NCI-H82 treated with DMSO at 0.1 percent for 48 hours (cell line): ENCODE data around the gene TASP1.
A peak's percentile ranks its signal among the peaks of the same experiment; 100 is the strongest.
"Not testable (repeated sequence)": the region's sequence is repeated elsewhere in the genome, so short reads cannot be mapped to it uniquely, and the experiment has no call there.

Experiments used
- DNase-seq: peaks from one replicate; lab custom pipeline; 2025; ENCODE audit not compliant: unreplicated experiment; lab: John Stamatoyannopoulos, UW

The TASP1 gene, protein sequence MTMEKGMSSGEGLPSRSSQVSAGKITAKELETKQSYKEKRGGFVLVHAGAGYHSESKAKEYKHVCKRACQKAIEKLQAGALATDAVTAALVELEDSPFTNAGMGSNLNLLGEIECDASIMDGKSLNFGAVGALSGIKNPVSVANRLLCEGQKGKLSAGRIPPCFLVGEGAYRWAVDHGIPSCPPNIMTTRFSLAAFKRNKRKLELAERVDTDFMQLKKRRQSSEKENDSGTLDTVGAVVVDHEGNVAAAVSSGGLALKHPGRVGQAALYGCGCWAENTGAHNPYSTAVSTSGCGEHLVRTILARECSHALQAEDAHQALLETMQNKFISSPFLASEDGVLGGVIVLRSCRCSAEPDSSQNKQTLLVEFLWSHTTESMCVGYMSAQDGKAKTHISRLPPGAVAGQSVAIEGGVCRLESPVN

DNA sequence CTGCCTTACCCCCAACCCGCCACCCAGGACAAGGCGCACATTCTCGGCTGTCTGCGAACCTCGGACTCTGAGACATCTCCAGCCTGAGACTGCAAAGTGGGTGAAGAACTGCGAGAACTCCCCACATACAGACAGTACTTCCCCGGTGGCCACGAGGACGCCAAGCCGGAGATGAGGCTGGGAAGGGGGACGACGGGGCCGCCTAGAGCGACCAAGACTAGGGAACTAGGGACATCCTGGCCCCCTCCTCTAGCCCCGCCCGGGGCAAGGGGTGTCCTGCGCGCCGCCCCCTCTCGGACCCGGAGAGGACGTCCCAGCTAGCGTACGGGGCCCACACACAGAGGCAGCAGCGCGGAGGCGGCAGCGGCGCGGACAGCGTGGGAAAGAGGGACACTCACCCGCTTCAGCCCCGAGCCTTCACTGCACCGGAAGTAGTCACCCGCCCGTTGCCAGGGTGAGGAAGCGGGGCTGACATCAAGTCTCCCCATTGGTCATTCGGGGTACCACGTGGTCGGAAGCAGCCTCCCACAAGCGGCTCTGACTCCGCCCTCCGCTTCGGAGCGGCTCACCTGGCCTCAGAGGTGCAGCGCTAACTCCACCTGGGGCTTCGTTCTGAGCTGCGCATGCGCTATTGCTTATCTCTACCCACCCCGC lies at the start of gene TASP1:
TASP1 (minus strand) TSS at position 437 of the 654 bp plus-strand sequence. CDS start 8,854 bp downstream, outside the sequence.
- DNase-seq = peak; percentile 85

DNA sequence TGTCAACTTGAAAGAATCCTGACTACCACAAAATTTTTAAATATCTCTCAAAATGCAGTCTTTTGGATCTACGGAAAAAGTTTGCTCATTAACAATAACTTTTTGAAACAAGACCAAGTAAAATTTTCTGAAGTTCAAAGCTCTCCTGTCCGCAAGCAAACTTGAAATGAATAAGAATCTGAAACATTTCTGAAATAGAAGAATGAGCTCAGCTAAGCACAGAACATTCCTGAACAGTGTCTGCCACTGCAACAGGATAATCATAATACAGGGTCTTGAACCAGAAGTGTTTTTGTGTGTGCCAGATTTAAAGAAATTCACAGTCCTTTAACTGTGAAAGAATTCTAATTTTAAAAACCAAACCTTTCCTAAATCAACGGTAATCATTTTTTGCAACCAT lies 49.1 kb upstream of the TASP1 start:
- DNase-seq = no peak

DNA sequence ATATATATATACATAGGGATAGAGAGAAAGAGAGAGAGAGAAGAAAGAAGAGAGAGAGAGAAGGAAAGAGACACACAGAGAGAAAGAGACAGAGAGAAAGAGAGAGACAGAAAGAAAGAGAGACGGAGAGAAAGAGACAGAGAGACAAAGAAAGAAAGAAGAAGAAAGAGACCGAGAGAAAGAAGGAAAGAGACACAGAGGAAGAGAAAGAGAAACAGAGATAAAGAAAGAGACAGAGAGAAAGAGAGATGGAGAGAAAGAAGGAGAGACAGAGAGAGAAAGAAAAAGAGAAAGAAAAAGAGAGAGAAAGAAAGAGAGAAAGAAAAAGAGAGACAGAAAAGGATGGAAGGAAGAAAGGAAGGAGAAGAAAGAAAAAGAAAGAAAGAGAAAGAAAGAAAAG lies 46.9 kb upstream of the TASP1 start:
- no peak for DNase-seq

DNA sequence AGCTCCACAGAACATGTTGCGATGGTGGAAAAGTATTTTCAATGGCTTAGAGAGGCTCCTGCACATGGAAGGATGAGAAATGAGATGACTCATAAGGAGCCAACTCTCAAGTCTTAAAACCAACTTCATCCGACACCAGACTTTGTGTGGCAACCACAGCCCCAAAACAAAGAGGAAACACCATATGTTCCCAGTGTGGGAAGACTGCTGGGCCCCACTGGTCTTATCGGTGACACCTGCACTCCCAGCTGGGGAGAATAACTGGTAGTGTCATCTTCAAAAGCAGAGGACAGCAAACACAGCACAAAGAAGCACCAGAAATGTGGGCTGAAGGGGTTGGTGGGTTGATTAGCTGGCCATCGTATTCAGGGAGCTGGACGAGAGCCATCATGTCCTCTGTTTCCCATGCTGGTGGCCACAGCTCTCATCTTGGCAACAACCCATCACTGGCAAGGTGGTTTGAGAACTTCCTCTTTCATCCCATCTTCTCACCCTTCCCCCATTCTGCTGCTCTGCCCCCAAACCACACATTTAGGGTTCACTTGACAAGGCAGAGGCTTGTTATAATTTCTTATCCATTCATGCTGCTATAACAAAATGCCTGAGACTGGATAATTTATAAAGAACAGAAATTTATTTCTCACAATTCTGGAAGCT lies 46.0 kb upstream of the TASP1 start:
- no peak for DNase-seq

DNA sequence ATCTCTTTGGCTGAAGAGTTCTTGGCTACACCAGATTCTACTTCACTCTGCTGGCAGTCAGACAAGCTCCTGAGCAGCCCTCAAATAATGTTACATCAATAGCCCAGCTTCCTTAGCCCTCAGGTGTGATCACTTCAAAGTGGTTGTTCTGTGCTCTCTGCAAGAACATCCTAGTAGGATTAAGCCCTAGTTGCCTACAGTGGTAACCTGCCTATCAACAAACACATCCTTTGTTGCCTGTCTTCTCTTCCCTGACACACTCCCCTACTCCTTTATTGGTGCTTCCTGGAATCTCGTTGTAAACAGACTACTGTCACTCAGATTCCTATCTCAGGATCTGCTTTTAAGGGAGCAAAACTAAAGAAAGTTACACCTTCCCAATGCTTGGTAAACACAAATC lies 45.1 kb upstream of the TASP1 start:
- no peak for DNase-seq

DNA sequence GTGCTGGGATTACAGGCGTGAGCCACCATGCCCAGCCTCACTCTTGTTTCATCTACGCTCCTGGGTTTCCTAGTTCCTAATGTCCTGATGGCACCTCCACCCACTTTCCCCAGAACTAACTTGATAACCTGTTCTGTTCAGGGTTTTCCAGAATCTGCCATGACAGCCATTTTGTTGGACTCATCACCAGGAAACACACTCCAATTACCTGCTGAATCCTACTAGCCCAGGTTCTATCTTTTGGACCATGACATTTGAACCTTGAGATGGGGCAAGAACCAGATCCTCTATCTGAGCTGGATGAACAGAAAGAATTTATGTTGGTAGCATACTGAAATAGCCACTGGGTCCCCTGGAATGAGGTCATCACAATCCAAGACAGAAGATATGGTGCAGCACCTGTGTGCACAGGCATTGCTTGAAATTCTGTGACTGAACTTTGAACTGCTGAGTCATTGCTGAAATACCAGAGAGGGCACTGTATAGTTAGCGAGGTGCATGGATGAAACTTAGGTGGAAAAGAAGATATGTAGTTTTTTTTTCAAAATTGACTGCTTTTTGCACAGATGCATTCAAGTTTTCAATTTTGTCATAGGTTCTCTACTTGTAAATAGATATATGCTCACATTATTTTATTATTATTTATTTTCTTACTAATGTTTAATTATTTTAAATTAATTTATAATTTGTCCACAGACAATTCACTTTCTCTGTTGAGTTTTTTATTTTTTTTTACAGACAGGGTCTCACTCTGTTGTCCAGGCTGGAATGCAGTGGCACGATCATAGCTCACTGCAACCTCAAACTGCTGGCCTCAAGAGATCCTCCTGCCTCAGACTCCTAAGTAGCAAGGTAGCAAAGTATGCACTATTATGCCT lies 42.8 kb upstream of the TASP1 start:
- no peak for DNase-seq

DNA sequence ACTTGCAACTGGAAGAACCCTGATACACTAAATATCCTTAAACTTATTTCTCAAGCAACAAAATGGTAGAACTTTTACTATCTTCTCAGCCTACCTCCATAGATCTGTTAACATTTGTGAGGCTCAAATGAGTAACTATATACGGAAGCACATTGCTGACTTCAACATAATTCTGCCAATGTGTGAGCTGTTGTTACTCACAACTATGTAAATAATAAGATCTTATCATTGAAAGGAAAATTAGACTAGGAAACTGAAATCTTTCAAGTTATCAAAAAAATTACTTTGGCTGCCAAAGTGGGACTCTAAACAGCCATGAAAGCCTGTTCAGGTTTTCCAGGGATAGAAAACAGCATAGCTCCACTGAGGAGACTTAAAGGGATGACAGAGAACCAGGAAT lies 40.2 kb upstream of the TASP1 start:
- DNase-seq = no peak

DNA sequence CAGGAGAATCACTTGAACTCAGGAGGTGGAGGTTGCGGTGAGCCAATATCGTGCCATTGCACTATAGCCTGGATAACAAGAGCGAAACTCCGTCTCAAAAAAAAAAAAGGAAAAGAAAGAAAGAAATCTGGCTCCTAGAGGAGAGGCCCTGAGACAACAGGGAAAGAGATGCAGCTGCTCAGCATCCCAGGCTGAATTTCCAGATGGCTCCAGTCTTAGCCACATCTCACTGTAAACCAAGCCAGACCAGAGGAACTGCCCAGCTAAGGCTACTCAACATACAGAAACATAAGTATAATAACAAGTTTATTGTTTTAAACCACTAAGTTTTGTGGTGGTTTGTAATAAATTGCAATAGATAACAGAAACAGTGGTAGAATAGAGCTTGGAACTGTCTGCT lies 38.5 kb upstream of the TASP1 start:
- DNase-seq = no peak

DNA sequence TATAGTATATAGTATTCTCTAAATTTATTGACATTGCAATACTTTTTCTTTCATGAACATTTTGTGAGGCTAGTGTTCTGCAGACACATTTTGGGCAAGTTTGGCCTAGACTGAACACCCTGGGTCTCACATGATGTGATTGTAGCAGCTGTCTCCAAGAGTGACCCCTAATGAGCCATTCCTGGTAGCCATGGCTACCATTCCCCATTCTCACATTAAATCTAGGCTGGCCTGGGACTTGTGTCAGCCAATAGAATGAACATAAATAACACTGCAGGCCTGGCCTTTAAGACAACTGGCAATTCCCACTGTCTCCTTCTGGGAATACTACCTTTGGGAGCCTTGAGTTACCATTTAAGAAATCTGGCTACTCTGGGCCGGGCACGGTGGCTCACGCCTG lies 38.0 kb upstream of the TASP1 start:
- no peak for DNase-seq

DNA sequence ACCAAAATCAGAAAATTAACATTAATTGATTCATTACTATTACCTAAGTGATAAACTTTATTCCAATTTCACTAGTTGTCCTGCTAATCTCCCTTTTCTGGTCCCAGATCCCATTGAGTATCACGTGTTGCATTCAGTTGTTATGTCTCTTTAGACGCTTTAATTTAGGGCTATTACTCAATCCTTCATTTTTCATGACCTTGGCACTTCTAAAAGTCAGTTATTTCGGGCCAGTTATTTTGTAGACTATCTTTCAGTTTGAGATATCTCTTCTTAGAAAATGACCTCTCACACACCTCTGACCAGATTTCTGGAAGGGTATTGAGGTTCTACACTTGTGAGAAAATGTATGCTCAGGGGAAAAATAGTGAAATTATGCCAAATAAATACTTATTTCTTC lies 34.0 kb upstream of the TASP1 start:
- no peak for DNase-seq

DNA sequence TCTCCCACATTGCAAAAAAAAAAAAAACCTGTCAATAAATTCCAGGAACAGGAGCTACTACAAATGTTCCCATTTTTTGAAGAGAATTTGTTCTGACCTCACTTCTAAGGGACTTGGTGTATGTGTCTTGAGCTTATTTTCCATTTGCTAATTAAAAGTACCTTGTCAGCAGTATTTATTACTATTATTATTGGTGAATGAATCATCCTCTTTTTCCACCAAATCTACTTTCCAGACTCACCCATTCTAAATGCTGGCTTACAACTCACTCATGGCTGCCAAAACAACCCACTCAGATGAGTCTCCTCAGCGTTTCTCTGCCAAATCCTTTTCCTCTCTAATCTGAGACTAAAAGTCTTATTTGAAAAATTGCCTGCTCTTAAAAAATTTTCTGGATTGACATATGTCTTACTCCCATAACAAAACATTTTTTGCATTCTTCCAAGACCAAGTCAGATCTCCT lies 33.2 kb upstream of the TASP1 start:
- no peak for DNase-seq

DNA sequence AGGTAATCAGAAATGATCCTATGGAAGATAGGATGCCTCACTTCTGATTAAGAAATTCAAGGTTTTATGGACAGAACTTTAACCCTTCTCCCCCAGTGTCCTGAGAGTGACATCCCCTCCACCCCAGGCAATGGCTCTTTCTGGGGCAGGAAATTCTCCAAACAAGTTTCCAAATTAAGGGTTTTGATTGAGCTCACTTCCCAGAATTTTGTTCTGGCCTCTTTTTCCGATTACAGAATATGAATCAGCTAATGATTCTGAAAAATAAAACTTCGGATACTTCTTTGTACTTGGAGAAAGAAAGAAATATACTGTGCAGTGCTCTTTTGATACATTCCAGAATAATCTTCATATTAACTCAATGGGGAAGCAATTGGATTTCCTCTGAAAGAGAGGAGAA lies 32.8 kb upstream of the TASP1 start:
- no peak for DNase-seq

DNA sequence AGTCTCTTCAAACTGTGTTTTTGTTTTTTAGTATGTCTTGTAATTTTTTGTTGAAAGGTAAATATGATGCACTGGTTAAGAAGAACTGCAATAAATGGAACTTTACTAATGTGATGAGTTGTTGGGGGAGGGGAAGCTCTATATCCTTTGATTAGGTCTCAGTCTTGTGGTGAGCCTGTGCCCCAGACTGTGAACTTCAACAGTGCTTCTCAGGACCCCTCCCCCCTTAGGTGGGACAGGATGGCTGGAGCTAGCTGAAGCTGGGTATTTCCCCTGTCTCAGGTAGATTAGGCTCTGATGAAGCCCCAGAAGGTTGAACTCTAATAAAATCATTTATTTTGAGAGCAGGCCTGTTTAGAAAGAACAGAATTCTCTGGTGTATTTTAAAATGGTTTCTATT lies 31.4 kb upstream of the TASP1 start:
- no peak for DNase-seq

DNA sequence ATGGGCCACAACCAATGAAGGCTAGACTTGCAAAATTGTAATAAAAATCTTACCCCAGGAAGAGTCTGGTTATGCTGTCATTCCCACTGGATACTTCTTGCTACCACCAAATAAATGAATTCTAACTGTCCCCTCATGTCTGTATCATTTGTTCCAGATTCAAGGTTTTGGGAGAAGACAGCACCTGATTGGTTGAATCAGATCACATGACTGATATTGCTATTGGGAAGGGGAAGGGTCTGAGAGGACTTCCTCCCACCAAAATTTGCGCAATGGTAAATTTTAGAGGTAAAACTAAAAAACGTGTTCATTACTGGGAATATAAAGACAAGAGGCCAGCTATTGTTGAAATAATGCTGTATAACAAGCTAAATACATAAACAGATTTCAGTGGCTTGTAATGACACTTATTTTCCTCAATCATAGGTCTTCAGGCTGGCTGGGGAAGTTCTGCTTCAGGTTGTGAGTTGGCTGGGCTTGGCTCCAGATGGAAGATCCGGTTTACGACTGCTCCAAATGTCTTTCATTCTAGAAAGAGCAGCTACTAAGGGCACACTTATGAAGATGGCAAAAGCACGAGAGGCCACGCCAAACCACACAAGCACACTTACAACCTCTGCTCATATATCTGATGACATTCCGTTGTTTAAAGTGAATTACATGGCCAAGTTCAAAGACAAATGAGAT lies 27.1 kb upstream of the TASP1 start:
- no peak for DNase-seq

DNA sequence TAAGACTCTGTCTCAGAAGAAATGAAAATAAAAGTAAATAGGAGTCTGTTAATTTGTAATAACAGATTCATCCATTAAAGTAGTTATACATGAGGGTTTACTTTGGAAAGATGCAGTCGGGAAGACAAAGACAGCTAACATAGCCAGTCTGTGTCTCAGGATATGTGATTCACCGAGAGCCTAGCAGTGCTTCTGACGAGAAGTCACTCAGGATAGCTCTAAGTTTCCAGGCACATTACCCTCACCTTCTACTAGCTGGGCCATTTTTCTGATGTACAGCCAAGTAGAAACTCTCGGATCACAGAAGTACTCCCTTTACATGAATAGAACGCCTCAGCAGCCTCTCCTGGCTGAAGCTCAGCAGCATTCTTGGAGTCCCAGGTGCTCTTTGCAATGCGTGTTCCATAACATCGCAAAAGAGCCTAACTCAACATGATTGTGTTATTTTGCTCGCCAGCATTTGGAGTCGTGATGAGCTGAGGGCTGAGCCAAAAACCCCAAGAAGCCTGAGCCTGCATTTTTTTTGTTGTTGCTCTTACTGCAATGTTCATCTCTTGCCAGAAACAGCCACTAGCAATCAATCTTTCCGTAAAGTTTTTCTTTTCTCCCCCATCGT lies 22.4 kb upstream of the TASP1 start:
- no peak for DNase-seq

DNA sequence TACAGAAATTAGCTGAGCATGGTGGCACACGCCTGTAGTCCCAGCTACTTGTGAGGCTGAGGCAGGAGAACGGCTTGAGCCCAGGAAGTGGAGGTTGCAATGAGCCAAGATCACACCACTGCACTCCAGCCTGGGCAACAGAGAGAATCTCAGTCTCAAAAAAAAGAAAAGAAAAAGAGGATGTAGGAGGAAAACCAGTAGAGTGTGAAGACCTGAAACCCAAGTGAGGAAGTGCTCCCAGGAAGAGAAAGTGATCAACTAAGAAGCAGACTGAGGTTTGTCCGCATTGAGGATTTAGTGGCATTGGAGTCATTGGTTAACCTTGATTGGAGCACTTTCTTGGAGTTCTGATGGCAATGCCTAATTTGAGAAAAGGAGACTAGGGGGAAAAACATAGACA lies 20.6 kb upstream of the TASP1 start:
- no peak for DNase-seq

DNA sequence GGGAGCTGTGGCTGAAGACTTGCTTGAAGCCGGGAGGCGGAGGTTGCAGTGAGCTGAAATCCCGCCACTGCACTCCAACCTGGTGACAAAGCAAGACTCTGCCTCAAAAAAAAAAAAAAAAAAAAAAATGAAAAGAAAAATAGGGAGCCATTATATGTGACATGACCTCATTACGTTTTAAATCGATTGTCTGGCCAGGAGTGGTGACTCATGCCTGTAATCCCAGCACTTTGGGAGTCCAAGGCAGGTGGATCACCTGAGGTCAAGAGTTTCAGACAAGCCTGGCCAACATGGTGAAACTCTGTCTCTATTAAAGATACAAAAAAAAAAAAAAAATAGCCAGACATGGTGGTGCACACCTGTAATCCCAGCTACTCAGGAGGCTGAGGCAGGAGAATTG lies 19.3 kb upstream of the TASP1 start:
- not testable (repeated sequence) for DNase-seq

DNA sequence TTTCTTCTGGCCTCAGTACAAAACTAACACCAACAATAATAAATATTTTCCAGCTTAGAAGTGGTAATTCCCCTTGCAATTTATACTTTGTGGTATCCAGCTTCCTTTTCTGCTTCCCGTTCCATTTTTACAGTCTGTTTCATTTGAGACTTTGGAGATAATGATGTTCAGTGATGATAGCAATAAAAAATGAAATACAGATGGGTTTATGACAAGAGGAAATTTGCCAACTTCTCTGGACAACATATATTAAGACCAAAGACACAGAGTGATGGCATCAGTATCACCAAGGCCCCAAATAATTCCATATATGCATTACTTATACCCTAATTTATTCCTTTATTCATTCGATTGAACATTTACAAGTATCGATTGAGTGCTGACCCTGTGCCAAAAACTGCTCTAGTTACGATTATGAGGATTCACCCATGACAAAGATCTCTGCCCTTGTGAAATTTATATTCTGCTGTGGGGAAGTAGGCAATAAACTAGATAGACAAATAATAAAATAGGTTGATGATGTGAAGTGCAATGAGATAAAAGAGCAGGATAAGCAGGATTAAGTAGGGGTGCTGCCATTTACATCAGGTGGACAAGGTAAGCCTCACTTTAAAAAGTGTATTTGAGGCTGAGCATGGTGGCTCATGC lies 18.1 kb upstream of the TASP1 start:
- DNase-seq = no peak

DNA sequence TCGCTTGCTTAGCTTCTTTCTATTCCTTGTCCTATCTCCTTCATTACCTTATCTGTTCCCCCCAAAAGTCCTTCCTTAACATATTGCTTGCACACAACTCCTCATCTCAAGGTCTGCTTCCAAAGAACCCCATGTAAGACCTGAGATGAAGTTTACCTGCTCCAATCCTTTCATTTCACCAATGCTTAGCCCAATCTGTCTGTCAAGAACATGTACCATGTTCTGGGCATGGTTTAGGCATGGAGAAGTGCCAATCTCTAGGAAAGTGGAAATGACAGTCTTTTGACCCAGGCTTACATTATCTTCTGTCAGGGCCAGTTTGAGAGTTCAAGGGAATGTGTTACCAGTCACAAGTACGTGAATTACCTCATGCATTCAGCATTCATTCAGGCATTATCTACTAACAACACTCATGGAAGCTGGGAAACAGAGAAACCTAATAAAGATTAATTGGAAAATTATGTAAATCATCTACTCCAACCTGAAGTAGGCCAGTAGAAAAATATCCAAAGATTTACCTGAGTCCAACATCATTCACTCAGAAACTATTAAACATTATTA lies 15.8 kb upstream of the TASP1 start:
- no peak for DNase-seq
